ENCODE results near the gene CMSS1. TPM values are rescaled to one million over a fixed set of nuclear protein-coding genes. Genes with fewer than 3 reads are reported as not detected.

The CMSS1 gene
- total RNA-seq, 1 experiment from 2014 or later: 70.6 TPM

GRCh38 chr3:100019719-100020118, 202.1 kb downstream of the CMSS1 start (continued):
- TF ChIP-seq AFF4 (CRISPR knock-in tag; IDR thresholded peaks at IDR 0.05; ENCODE audit: borderline replicate concordance): no peak
- no peak for TF ChIP-seq ZNF512 (CRISPR knock-in tag; IDR thresholded peaks at IDR 0.05; ENCODE audit: borderline replicate concordance)
- TF ChIP-seq FOXP4 (CRISPR knock-in tag; IDR thresholded peaks at IDR 0.05): no peak
- TF ChIP-seq RORB (CRISPR knock-in tag; IDR thresholded peaks at IDR 0.05): no peak
- TF ChIP-seq ZNF138 (CRISPR knock-in tag; conservative IDR thresholded peaks at IDR 0.05): no peak
- TF ChIP-seq JUN (CRISPR knock-in tag; IDR thresholded peaks at IDR 0.05): no peak
- TF ChIP-seq ZNF232 (CRISPR knock-in tag; IDR thresholded peaks at IDR 0.05): no peak
- no peak for TF ChIP-seq STAT6 (CRISPR knock-in tag; conservative IDR thresholded peaks at IDR 0.05; ENCODE audit: low read depth)

GRCh38 chr3:100020876-100021644, 203.4 kb downstream of the CMSS1 start:
- TF ChIP-seq MYBL2 (CRISPR knock-in tag; IDR thresholded peaks at IDR 0.05) (no peak), SOX15 (CRISPR knock-in tag; IDR thresholded peaks at IDR 0.05) (no peak), NR2C2 (CRISPR knock-in tag; IDR thresholded peaks at IDR 0.05) (no peak), ATF2 (CRISPR knock-in tag; IDR thresholded peaks at IDR 0.05; ENCODE audit: borderline replicate concordance, low read depth) (no peak), NFE2L1 (CRISPR knock-in tag; IDR thresholded peaks at IDR 0.05) (no peak), STAT6 (CRISPR knock-in tag; conservative IDR thresholded peaks at IDR 0.05; ENCODE audit: low read depth) (no peak), FOXP4 (CRISPR knock-in tag; IDR thresholded peaks at IDR 0.05) (no peak)
- H3K9me3 Mint-ChIP-seq: no peaks in the 10 kb centered on the region
- H3K4me1 Mint-ChIP-seq: peaks cover 11% of the 10 kb centered on the region
- no peak overlapping the region for H3K27ac Mint-ChIP-seq
- ChIA-PET CTCF (interaction anchor here (0.7 to 1.9 kb wide), 8 partner anchors 9 to 233 kb away, joined by 3 to 6 read pairs (median 4); no protein-coding TSS in a partner anchor), POLR2A (no interaction called here)
- H3K36me3 Mint-ChIP-seq: no peaks in the 10 kb centered on the region
- H3K4me3 Mint-ChIP-seq: no peak overlapping the region
- no peaks in the 10 kb centered on the region for H3K27me3 Mint-ChIP-seq (ENCODE audit: low read depth)
- no peak for ATAC-seq
- no peak for DNase-seq (ENCODE audit: low spot score)
